ENCODE results near the gene HLA-DOB. TPM values are rescaled to one million over a fixed set of nuclear protein-coding genes. Genes with fewer than 3 reads are reported as not detected.

HLA-DOB gene
- polyA plus RNA-seq (2013, experiment 1 of 2) = not detected
- 0.38 TPM for polyA plus RNA-seq (2013, experiment 2 of 2)

- WGBS = 80% methylated on average over 3 of the region's 3 CpGs
- no peaks in the 10 kb centered on the region for H3K9me3 ChIP-seq (ENCODE audit: insufficient read depth, low read depth, low read length)
- no peaks in the 10 kb centered on the region for H3K36me3 ChIP-seq (ENCODE audit: insufficient read depth, low read length)
- H3K27me3 ChIP-seq (ENCODE audit: insufficient read depth, low read length) = no peaks in the 10 kb centered on the region
- H3K27ac ChIP-seq (ENCODE audit: low read depth, low read length) = no peak within 1 kb of the TSS
- H3K9ac ChIP-seq (ENCODE audit: low read depth, low read length) = no peak within 1 kb of the TSS
- H3K4me3 ChIP-seq (ENCODE audit: low read length) = no peak within 1 kb of the TSS
- no peaks in the 10 kb centered on the region for H3K4me1 ChIP-seq (ENCODE audit: insufficient read depth, low read length)
These were observed at the start of gene HLA-DOB for GRCh38 chr6:32816746-32817204. TSS of gene HLA-DOB (minus strand) at chr6:32817002. CDS start at chr6:32816951, 51 bp downstream.

- H3K27me3 ChIP-seq (ENCODE audit: insufficient read depth, low read length) = peaks cover 12% of the 10 kb centered on the region; the same call in 1 of the 2 replicates
- H3K4me3 ChIP-seq (ENCODE audit: low read length) = no peak overlapping the region
- 81% methylated on average over 9 of the region's 10 CpGs for WGBS
- no peaks in the 10 kb centered on the region for H3K36me3 ChIP-seq (ENCODE audit: insufficient read depth, low read length)
- H3K4me1 ChIP-seq (ENCODE audit: insufficient read depth, low read length) = peaks cover 3% of the 10 kb centered on the region; the same call in 1 of the 2 replicates
- H3K27ac ChIP-seq (ENCODE audit: low read depth, low read length) = no peak overlapping the region
- H3K9me3 ChIP-seq (ENCODE audit: insufficient read depth, low read depth, low read length) = no peaks in the 10 kb centered on the region
- no peak overlapping the region for H3K9ac ChIP-seq (ENCODE audit: low read depth, low read length)
These were observed 49.1 kb upstream of the HLA-DOB start for GRCh38 chr6:32865724-32866443.

GRCh38 chr6:32862725-32863124 lies 45.9 kb upstream of the HLA-DOB start:
- H3K9ac ChIP-seq (ENCODE audit: low read depth, low read length) = no peak overlapping the region
- peaks cover 10% of the 10 kb centered on the region for H3K27me3 ChIP-seq (ENCODE audit: insufficient read depth, low read length)
- H3K36me3 ChIP-seq (ENCODE audit: insufficient read depth, low read length) = no peaks in the 10 kb centered on the region
- H3K27ac ChIP-seq (ENCODE audit: low read depth, low read length) = no peak overlapping the region
- H3K9me3 ChIP-seq (ENCODE audit: insufficient read depth, low read depth, low read length) = no peaks in the 10 kb centered on the region
- WGBS = 96% methylated on average over 3 of the region's 3 CpGs
- peaks cover 3% of the 10 kb centered on the region; the same call in 1 of the 2 replicates for H3K4me1 ChIP-seq (ENCODE audit: insufficient read depth, low read length)
- no peak overlapping the region for H3K4me3 ChIP-seq (ENCODE audit: low read length)

- Histone ChIP-seq H3K36me3 (ENCODE audit: insufficient read depth, low read length) (no peaks in the 10 kb centered on the region), H3K9me3 (ENCODE audit: insufficient read depth, low read depth, low read length) (no peaks in the 10 kb centered on the region), H3K27me3 (ENCODE audit: insufficient read depth, low read length) (peaks cover 26% of the 10 kb centered on the region), H3K9ac (ENCODE audit: low read depth, low read length) (no peak overlapping the region), H3K27ac (ENCODE audit: low read depth, low read length) (peak overlapping the region; percentile 50; the same call in 1 of the 2 replicates), H3K4me1 (ENCODE audit: insufficient read depth, low read length) (peaks cover 3% of the 10 kb centered on the region; the same call in 1 of the 2 replicates), H3K4me3 (ENCODE audit: low read length) (no peak overlapping the region)
- 67% methylated on average over 1 of the region's 1 CpG for WGBS
These were observed 43.9 kb upstream of the HLA-DOB start for GRCh38 chr6:32860674-32861073.

GRCh38 chr6:32858194-32858593 lies 41.4 kb upstream of the HLA-DOB start:
- no peaks in the 10 kb centered on the region for H3K36me3 ChIP-seq (ENCODE audit: insufficient read depth, low read length)
- no peaks in the 10 kb centered on the region for H3K9me3 ChIP-seq (ENCODE audit: insufficient read depth, low read depth, low read length)
- H3K27me3 ChIP-seq (ENCODE audit: insufficient read depth, low read length) = peaks cover 49% of the 10 kb centered on the region
- no peak overlapping the region for H3K9ac ChIP-seq (ENCODE audit: low read depth, low read length)
- H3K4me3 ChIP-seq (ENCODE audit: low read length) = no peak overlapping the region
- H3K4me1 ChIP-seq (ENCODE audit: insufficient read depth, low read length) = peaks cover 3% of the 10 kb centered on the region; the same call in 1 of the 2 replicates
- WGBS = 89% methylated on average over 5 of the region's 5 CpGs
- H3K27ac ChIP-seq (ENCODE audit: low read depth, low read length) = no peak overlapping the region

- 91% methylated on average over 14 of the region's 14 CpGs for WGBS
- Histone ChIP-seq H3K9me3 (ENCODE audit: insufficient read depth, low read depth, low read length) (no peaks in the 10 kb centered on the region), H3K27me3 (ENCODE audit: insufficient read depth, low read length) (peaks cover 58% of the 10 kb centered on the region), H3K4me3 (ENCODE audit: low read length) (no peak overlapping the region), H3K36me3 (ENCODE audit: insufficient read depth, low read length) (no peaks in the 10 kb centered on the region), H3K4me1 (ENCODE audit: insufficient read depth, low read length) (peaks cover 3% of the 10 kb centered on the region; the same call in 1 of the 2 replicates), H3K27ac (ENCODE audit: low read depth, low read length) (no peak overlapping the region), H3K9ac (ENCODE audit: low read depth, low read length) (no peak overlapping the region)
These were observed 40.5 kb upstream of the HLA-DOB start for GRCh38 chr6:32857156-32857891.

- Histone ChIP-seq H3K9me3 (ENCODE audit: insufficient read depth, low read depth, low read length) (no peaks in the 10 kb centered on the region), H3K4me3 (ENCODE audit: low read length) (no peak overlapping the region), H3K27ac (ENCODE audit: low read depth, low read length) (no peak overlapping the region), H3K4me1 (ENCODE audit: insufficient read depth, low read length) (no peaks in the 10 kb centered on the region; the same call in 1 of the 2 replicates), H3K27me3 (ENCODE audit: insufficient read depth, low read length) (peaks cover 75% of the 10 kb centered on the region), H3K36me3 (ENCODE audit: insufficient read depth, low read length) (no peaks in the 10 kb centered on the region), H3K9ac (ENCODE audit: low read depth, low read length) (no peak overlapping the region)
- WGBS = 89% methylated on average over 8 of the region's 8 CpGs
These were observed 38.8 kb upstream of the HLA-DOB start for GRCh38 chr6:32855467-32856174.

GRCh38 chr6:32854376-32855178 lies 37.8 kb upstream of the HLA-DOB start:
- peak overlapping the region; percentile 80 for H3K4me3 ChIP-seq (ENCODE audit: low read length)
- H3K36me3 ChIP-seq (ENCODE audit: insufficient read depth, low read length) = no peaks in the 10 kb centered on the region
- no peaks in the 10 kb centered on the region for H3K4me1 ChIP-seq (ENCODE audit: insufficient read depth, low read length)
- WGBS = 37% methylated on average over 24 of the region's 24 CpGs
- H3K27ac ChIP-seq (ENCODE audit: low read depth, low read length) = no peak overlapping the region
- H3K9ac ChIP-seq (ENCODE audit: low read depth, low read length) = no peak overlapping the region
- no peaks in the 10 kb centered on the region for H3K9me3 ChIP-seq (ENCODE audit: insufficient read depth, low read depth, low read length)
- H3K27me3 ChIP-seq (ENCODE audit: insufficient read depth, low read length) = peaks cover 85% of the 10 kb centered on the region

GRCh38 chr6:32853541-32854375 lies 37.0 kb upstream of the HLA-DOB start, which contains the start of the genes PSMB9 and TAP1:
TSS of gene PSMB9 (plus strand) at chr6:32854192. CDS start at chr6:32854230, 38 bp downstream.
TSS of gene TAP1 (minus strand) at chr6:32853704. CDS start at chr6:32853636, 68 bp downstream.
- H3K27ac ChIP-seq (ENCODE audit: low read depth, low read length) = no peak within 1 kb of the TSS
- H3K4me3 ChIP-seq (ENCODE audit: low read length) = peak within 1 kb of the TSS; percentile 80

More at GRCh38 chr6:32853541-32854375, 37.0 kb upstream of the HLA-DOB start, which contains the start of the genes PSMB9 and TAP1:
- Histone ChIP-seq H3K4me1 (ENCODE audit: insufficient read depth, low read length) (no peaks in the 10 kb centered on the region), H3K9ac (ENCODE audit: low read depth, low read length) (peak within 1 kb of the TSS; percentile 27; the same call in 1 of the 2 replicates), H3K9me3 (ENCODE audit: insufficient read depth, low read depth, low read length) (no peaks in the 10 kb centered on the region), H3K27me3 (ENCODE audit: insufficient read depth, low read length) (peaks cover 82% of the 10 kb centered on the region), H3K36me3 (ENCODE audit: insufficient read depth, low read length) (no peaks in the 10 kb centered on the region)
- under 1% methylated on average over 68 of the region's 68 CpGs for WGBS
